T1000 (cell line): ENCODE measurements around the gene SEMA6D.
A peak's percentile ranks its signal among the peaks of the same experiment; 100 is the strongest.

Source experiments
- DNase-seq: peaks from one replicate; lab custom pipeline; 2025; ENCODE audit warnings: mixed read lengths; lab: John Stamatoyannopoulos, UW

SEMA6D gene

DNA sequence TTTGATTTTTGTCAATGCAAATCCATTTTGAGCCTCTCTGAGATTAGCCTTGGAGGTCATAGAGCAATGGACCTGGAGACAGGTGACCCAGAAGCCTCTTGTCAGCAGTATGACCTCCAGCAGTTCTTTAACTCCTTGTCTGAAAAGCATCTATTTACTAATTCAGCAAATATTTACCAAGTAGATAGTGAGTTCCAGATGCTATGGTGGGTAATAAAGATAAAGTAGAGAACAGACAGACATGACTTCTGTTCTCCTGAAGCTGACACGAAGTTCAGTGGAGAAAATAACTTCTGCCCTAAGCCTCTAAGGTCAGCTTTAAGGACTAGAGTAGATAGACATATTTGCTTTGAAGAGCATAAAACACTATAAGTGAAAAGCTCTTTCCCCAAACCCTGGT, 26.6 kb downstream of the SEMA6D start:
- DNase-seq = no peak

DNA sequence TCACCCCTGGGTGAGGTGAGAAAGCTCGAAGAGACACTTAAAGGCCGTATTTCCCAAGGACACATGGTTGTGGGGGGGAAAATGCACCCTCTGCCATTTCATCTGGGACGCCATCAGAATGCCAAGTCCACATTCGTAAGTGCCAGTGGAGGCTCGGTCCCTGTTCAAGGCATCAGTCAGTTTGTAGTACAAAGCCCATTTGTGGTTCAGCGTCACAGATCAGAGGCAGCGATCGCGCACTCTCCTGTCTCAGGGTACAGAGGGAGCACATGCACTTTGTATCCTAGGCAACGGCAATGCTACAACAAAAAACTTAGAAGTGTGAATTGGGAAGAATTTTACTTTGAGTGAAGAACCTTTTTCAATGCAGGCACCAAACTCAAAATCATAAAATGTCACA, 27.2 kb downstream of the SEMA6D start:
- no peak for DNase-seq

- no peak for DNase-seq
These were observed 27.7 kb downstream of the SEMA6D start for GRCh38 chr15:47744973-47745372.

- DNase-seq = no peak
These were observed 29.2 kb downstream of the SEMA6D start for GRCh38 chr15:47746516-47746915.

DNA sequence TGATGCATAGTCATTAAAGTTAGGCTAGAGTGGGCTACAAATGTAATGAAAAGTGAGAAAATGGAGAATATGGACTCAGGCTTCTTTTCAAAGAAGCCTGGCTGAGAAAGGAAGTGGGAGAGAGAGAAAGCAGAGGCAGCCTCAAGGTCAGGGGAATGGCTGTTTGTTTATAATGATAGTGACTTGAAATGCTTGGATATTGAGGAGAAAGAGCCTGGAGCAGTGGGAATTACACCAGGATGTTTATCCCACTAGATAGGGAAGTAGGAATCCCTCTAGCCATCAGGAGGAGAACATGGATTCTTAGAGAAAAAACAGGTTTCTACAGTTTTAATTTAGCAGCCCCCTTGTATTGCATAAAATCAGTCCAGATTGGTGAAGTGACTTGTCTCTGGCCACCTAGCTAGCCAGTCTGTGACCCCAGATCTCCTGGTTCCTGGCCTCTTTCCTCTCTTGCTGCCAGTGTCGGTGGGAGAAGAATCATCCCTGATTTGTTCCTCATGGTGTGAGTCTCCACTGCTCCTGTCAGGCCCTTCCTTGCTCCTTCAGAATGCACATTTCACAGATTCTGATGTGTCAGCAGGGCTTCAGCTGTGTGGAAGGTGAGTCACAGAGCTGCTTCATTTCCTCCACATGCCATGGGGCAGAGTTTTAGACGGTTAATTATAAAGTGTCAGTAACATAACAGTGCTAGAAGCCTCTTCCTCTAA, 32.9 kb downstream of the SEMA6D start:
- peak; percentile 25 for DNase-seq

DNA sequence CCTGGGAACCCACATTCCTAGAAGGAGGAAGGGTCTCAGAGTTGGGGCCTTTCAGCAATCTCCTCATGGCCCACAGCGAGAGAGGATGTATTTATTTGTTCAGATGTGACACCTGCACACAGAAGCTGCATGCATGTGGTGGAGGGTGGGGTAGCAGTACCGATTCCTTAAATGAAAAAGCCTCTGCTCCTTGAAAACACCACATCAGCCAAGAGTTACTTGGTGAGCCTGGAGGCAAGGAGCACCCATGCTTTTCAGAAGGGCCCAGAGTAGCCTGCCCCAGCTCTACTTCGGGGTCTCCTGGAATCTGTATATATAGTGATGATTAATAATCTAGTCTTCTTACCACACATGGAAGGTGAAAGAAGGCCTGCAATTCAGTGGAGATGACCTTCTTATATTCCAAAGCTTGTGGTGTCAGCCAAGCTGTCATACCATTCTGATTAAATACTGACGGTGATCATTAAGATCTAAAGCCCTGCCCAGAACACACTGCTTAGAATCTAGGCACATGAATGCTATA, 33.5 kb downstream of the SEMA6D start:
- no peak for DNase-seq

GRCh38 chr15:47753591-47753990, 36.3 kb downstream of the SEMA6D start:
- DNase-seq = no peak

DNA sequence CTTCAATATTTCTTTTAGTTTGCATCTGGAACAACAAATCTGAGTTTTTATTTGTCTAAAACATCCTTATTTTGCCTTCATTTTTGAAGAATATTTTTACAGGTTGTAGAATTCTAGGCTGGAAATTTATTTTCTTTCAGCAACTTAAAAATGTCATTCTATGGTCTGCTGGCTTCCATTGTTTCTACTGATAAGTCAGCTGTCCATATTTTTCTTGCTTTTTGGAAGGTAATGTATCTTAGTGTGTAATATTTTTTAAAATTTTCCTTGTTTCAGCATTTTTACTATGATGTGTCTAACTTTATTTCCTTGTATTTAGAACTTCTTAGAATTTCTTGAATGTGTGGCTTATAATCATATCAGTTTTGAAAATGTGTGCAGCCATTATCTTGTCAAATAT, 37.0 kb downstream of the SEMA6D start:
- no peak for DNase-seq

DNA sequence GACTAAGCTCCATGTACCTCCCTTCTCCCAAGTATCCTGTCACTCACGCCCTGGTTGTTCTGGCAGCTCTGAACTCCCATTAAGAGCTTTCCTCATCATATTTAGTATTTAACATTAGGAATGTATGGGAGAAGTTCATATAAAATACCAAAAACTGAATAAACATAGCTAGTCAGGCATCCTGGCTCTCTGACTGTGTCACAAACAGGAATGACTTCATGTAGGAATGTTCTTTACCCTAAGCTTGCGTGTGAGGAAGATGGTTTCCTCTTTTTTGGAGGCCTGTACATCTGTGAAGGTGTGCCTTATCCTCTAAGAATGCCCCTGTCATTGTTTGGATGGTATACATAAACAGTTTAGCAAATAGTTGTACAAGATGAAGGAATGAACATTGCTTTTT, 38.6 kb downstream of the SEMA6D start:
- no peak for DNase-seq

- peak; percentile 20 for DNase-seq
These were observed 39.6 kb downstream of the SEMA6D start for GRCh38 chr15:47756872-47757271.

GRCh38 chr15:47757331-47757730, 40.0 kb downstream of the SEMA6D start:
- no peak for DNase-seq

DNA sequence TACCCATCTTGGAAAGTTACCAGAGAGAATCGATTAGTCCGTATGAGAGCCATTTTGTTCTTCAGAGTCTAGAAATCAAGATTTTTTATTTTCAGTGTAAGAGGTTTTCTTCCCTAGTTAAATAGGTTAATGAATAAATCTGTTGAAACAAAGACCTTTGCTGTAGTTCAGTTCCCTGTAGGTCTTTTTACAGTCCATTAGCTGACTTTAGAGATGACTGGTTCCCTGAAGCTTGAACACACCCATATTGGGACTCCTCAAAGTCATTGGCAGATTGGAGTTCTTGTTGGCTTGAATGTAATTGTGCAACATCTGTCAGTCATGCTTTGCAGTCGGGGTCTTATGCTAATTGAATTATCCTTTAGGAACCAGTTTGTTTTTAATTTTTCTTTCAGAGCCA, 45.3 kb downstream of the SEMA6D start:
- no peak for DNase-seq

GRCh38 chr15:47764666-47765065, 47.4 kb downstream of the SEMA6D start:
- DNase-seq = no peak

DNA sequence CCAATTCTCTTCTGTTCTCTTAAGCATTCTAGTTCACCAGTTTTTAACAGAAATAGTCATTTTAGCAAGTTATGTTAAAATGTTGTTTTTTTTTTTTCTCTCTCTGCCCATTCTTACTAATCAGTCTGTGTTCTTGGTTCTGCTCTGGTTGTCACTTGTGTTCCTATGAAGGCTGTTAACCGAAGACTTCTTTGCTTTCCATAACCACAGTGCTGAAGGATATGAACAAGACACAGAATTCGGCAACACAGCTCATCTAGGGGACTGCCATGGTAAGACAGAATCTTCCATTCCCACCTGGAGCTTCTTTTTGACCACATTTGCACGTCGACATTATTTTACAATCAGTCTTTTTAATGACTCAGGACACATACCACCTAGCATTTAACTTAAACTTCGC, 49.1 kb downstream of the SEMA6D start:
- DNase-seq = no peak

DNA sequence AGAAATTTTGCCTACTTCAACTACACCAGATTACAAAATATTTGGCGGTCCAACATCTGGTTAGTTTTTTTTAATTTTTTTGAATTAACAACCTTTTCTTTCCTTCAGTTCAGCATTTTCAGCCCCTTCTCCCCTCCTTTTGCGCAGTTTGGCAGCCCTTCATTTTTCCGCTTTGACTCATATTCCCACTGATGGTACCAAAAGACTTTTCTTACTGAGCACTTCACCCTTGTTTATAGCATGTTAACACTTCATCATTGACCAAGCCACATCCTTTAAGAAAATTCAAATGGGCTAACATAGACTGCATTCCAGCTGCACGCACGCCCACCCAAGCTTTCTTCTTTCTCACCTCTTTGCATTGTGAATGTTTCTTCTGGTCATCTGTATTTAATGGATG, 49.7 kb downstream of the SEMA6D start:
- no peak for DNase-seq

DNA sequence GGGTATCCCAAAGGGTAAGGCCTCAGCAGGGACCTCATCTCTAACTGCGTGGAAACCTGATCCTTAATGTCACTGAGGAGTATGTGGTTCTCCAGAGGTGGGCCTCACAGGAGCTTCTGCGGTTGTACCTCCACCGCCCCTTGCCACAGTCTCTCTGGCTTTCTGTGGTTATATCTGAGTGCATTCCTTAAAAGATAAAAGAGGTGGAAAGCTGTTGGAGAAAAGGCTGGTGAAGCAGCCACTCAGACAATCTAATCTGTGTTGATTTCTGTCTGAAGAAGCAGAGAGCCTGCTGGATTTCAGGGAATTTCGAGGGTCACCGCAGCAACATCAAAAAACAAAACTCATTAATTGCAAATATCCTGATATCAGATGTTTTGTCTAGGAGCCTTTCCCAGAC, 51.4 kb downstream of the SEMA6D start:
- DNase-seq = no peak

DNA sequence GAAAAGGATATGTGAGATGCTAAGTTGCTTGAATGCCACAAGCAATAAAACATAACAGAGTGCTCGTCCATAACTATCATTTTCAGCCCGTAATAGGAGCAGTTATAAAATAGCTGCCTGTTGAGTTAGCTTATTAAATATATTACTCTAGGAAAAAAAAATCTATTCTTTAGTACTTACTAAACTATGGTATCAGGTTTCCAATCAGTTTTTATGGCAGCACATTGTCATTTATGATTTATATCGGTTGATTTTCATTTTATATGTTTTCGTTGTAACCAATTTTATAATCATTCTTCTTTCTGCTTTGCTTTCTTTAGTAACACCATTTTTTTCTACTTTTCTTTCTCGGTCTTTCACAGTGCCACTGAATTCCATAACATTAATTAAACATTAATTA, 51.9 kb downstream of the SEMA6D start:
- no peak for DNase-seq

DNA sequence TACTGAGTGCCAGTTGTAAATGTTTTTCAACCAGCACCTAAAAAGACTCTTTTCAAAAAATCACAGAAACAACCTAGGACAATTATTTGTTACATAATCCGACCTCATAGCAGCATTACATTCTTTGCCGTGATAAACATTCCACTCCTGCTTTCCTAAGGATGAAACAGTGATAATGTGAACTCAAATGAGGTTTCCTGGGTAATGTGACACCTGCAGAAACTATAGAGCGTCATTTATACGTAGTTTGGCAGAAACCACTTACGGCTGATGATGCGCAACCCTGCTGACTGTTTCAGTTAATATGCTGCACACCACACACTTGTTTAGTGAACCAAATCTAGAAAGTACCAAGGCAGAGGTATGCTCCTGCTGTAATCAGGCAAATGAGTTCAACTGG, 55.8 kb downstream of the SEMA6D start:
- DNase-seq = no peak

- DNase-seq = no peak
These were observed 61.0 kb downstream of the SEMA6D start for GRCh38 chr15:47778263-47778770.

DNA sequence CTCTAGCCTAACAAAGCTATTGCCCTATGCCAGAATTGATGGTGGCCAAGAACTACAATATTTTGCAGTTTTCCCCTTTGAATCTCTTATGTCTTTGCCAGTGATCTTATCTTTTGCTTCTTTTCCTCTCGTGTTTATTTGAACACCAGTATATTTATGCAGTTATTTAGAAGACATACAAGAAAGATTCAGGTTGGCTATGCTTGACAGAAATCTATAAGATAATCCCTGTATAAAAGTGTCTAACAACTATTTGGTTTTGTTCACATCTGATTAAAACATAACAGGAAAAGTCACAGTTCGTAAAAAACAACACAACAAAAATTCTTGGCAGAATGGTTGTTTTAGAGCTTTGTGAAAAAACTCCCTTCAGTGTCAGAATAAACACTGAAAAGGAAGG, 63.7 kb downstream of the SEMA6D start:
- no peak for DNase-seq

DNA sequence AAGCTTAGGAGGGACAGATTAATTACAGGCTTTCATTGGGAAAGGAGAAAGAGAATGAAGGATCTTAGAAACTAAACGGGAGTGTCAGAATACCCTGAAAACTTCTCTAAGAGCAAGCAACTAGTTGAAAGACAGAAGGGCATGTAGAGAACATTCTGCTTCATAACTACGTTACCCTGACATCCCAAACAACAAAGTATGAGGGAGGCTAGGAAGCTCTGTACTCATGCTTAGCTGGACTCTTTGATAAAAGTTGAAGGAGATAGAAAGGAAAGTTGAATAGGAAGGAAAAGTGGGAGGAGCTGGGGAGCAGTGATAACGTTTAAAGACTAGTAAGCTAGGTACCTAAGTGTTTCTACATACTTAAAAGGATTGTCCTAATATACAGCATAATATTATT, 64.2 kb downstream of the SEMA6D start:
- DNase-seq = no peak

DNA sequence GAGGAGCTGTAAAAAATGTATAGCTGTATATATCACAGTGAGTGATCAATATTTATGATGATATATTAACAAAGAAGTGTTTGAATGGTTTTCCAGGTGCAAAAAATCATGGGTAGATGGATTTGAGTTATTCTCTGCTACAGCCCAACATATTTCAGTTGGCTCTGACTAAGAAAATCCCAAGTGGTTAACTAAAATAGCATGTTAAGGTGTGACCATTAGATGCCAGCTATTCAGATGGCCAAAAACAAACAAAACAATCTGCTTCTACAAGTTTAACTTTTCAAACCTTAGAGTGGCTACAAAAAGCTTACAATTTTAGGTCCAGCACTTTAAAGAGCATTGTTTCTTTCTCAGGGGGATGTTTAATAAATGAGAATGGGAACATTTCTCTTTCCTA, 67.5 kb downstream of the SEMA6D start:
- no peak for DNase-seq

DNA sequence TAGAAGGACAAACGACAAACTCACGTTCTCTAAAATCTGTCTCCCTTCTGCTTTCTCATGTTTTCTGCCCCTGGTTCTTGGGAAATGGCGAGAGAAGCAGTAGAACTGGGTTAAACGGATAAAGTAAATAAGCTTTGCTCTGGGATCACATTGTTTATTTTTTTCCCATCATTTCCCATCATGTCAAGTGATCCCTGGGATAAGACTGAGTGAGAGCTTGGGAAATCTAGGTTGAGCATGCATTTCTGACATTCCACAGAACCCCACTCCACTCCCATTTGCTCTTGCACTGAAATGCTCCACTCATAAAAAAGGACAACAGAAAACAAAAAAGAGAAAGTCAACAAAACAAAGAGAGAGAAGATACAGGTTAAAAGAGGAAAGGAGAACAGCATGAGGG, 69.1 kb downstream of the SEMA6D start:
- no peak for DNase-seq

GRCh38 chr15:47787875-47788274, 70.6 kb downstream of the SEMA6D start:
- no peak for DNase-seq
